NB4 (cell line): ENCODE data around the gene ANXA2R.
"Not testable (repeated sequence)": the region's sequence is repeated elsewhere in the genome, so short reads cannot be mapped to it uniquely, and the experiment has no call there.

Experiments
- CTCF ChIP-seq: IDR thresholded peaks from one replicate; pipeline ENCODE4 v1.5.1; 2012; ENCODE audit warnings: low read depth, low read length
- POLR2A ChIP-seq: IDR thresholded peaks from 2 replicates; pipeline ENCODE4 v1.6.1; 2011; ENCODE audit warnings: mild to moderate bottlenecking; ENCODE audit not compliant: insufficient read length; ENCODE audit errors: extremely low read depth

GRCh38 chr5:43081345-43081744 is 41.2 kb upstream of the ANXA2R start:
- not testable (repeated sequence) for TF ChIP-seq CTCF, POLR2A
